ENCODE measurements around the gene ATP11C. TPM values are rescaled to one million over a fixed set of nuclear protein-coding genes. Genes with fewer than 3 reads are reported as not detected.

Gene ATP11C
- total RNA-seq, 1 experiment from 2014 or later = 38.6 TPM

DNA sequence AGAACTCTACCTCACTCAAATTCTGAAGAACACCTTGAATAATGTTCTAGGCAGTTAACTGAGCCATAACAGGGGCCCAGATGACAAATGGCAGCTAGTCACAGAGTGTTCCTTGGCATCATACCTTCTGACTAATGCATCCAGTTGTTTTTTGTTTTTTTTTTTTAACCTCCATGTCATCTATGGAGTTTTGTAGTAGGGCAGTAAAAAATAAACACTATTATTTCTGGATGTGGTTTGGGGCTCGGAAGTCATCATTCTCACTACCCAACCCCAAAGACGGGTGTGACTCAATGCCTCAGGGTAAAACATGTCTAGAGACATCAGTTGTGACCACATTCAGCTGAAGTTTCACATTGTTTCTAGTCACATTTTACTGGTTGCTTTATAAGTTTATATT lies 193.7 kb downstream of the ATP11C start (continued):
- TF ChIP-seq IRF1 (CRISPR knock-in tag; IDR thresholded peaks at IDR 0.05) = no peak
- TF ChIP-seq SP1 (CRISPR knock-in tag; conservative IDR thresholded peaks at IDR 0.05) = no peak

- no peak overlapping the region for H3K27ac Mint-ChIP-seq
Measured at GRCh38 chrX:139738581-139738980, 194.3 kb downstream of the ATP11C start.

DNA sequence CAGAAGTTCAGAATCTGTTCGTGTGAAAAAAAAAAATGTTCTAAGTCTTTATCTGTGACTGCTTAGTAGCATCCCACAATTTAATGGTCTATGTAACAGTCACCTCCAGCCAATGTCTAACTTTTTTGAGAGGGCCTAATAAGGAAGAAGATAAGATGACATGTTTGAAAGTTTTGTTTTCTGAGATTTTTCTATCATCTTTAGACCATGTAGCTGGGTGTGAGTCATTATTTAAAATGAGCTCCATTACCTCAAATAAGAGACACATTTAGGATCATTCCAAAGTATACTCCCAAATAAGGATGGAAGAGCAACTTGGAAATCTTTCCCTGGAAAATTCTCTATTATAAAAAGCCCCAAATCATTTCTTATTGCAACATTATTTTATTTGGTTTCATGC lies 196.7 kb downstream of the ATP11C start:
- CTCF ChIA-PET = no interaction called here
- no peak overlapping the region for H3K27ac Mint-ChIP-seq
- H3K9me3 Mint-ChIP-seq = no peaks in the 10 kb centered on the region
- peaks cover 7% of the 10 kb centered on the region for H3K4me1 Mint-ChIP-seq
- ATAC-seq = no peak
- POLR2A ChIA-PET = no interaction called here
- peaks cover 2% of the 10 kb centered on the region; the same call in 1 of the 2 replicates for H3K36me3 Mint-ChIP-seq
- H3K4me3 Mint-ChIP-seq = no peak overlapping the region
- no peak for TF ChIP-seq JUN (CRISPR knock-in tag; IDR thresholded peaks at IDR 0.05)
- TF ChIP-seq, protein P1, sequence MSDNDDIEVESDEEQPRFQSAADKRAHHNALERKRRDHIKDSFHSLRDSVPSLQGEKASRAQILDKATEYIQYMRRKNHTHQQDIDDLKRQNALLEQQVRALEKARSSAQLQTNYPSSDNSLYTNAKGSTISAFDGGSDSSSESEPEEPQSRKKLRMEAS (CRISPR knock-in tag; IDR thresholded peaks at IDR 0.05) = no peak
- TF ChIP-seq ZNF121 (CRISPR knock-in tag; IDR thresholded peaks at IDR 0.05) = no peak
- TF ChIP-seq, protein P2, sequence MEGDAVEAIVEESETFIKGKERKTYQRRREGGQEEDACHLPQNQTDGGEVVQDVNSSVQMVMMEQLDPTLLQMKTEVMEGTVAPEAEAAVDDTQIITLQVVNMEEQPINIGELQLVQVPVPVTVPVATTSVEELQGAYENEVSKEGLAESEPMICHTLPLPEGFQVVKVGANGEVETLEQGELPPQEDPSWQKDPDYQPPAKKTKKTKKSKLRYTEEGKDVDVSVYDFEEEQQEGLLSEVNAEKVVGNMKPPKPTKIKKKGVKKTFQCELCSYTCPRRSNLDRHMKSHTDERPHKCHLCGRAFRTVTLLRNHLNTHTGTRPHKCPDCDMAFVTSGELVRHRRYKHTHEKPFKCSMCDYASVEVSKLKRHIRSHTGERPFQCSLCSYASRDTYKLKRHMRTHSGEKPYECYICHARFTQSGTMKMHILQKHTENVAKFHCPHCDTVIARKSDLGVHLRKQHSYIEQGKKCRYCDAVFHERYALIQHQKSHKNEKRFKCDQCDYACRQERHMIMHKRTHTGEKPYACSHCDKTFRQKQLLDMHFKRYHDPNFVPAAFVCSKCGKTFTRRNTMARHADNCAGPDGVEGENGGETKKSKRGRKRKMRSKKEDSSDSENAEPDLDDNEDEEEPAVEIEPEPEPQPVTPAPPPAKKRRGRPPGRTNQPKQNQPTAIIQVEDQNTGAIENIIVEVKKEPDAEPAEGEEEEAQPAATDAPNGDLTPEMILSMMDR (IDR thresholded peaks at IDR 0.05) = no peak
- no peak for TF ChIP-seq NFYB (CRISPR knock-in tag; conservative IDR thresholded peaks at IDR 0.05; ENCODE audit: low read depth)
- TF ChIP-seq IRF1 (CRISPR knock-in tag; IDR thresholded peaks at IDR 0.05) = no peak
- no peak for TF ChIP-seq ZBTB43 (CRISPR knock-in tag; IDR thresholded peaks at IDR 0.05)
- no peak for TF ChIP-seq ATF6 (CRISPR knock-in tag; IDR thresholded peaks at IDR 0.05)
- no peak for TF ChIP-seq ZBTB21 (CRISPR knock-in tag; IDR thresholded peaks at IDR 0.05; ENCODE audit: borderline replicate concordance)
- no peak for TF ChIP-seq MYBL2 (CRISPR knock-in tag; IDR thresholded peaks at IDR 0.05)
- H3K27me3 Mint-ChIP-seq (ENCODE audit: low read depth) = no peaks in the 10 kb centered on the region
- DNase-seq (ENCODE audit: low spot score) = no peak

More at GRCh38 chrX:139738581-139738980, 194.3 kb downstream of the ATP11C start:
- Mint-ChIP-seq H3K4me3 (no peak overlapping the region), H3K4me1 (peaks cover 7% of the 10 kb centered on the region), H3K27me3 (ENCODE audit: low read depth) (no peaks in the 10 kb centered on the region), H3K9me3 (no peaks in the 10 kb centered on the region), H3K36me3 (peaks cover 2% of the 10 kb centered on the region; the same call in 1 of the 2 replicates)
- TF ChIP-seq TEAD1 (CRISPR knock-in tag; IDR thresholded peaks at IDR 0.05) (no peak), MYBL2 (CRISPR knock-in tag; IDR thresholded peaks at IDR 0.05) (no peak), HMGA2 (CRISPR knock-in tag; IDR thresholded peaks at IDR 0.05) (no peak), E2F1 (CRISPR knock-in tag; IDR thresholded peaks at IDR 0.05) (no peak), NFYB (CRISPR knock-in tag; conservative IDR thresholded peaks at IDR 0.05; ENCODE audit: low read depth) (no peak), ATF2 (CRISPR knock-in tag; IDR thresholded peaks at IDR 0.05; ENCODE audit: borderline replicate concordance, low read depth) (no peak), NR2C2 (CRISPR knock-in tag; IDR thresholded peaks at IDR 0.05) (no peak)
- TF ChIP-seq, protein P3, sequence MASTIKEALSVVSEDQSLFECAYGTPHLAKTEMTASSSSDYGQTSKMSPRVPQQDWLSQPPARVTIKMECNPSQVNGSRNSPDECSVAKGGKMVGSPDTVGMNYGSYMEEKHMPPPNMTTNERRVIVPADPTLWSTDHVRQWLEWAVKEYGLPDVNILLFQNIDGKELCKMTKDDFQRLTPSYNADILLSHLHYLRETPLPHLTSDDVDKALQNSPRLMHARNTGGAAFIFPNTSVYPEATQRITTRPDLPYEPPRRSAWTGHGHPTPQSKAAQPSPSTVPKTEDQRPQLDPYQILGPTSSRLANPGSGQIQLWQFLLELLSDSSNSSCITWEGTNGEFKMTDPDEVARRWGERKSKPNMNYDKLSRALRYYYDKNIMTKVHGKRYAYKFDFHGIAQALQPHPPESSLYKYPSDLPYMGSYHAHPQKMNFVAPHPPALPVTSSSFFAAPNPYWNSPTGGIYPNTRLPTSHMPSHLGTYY (CRISPR knock-in tag; IDR thresholded peaks at IDR 0.05) = no peak
- ATAC-seq (peak; percentile 75), DNase-seq (ENCODE audit: low spot score) (no peak)
- ChIA-PET POLR2A (no interaction called here), CTCF (no interaction called here)

Data from WTC11 (cell line).